GM15510 (cell line): Measurements from ENCODE around the gene NRXN3.

ENCODE experiments used
- POLR2A ChIP-seq: IDR thresholded peaks from 3 replicates; pipeline ENCODE4 v1.6.1; 2011; ENCODE audit warnings: borderline replicate concordance; ENCODE audit not compliant: insufficient read length; ENCODE audit errors: extremely low read depth

The NRXN3 gene

DNA sequence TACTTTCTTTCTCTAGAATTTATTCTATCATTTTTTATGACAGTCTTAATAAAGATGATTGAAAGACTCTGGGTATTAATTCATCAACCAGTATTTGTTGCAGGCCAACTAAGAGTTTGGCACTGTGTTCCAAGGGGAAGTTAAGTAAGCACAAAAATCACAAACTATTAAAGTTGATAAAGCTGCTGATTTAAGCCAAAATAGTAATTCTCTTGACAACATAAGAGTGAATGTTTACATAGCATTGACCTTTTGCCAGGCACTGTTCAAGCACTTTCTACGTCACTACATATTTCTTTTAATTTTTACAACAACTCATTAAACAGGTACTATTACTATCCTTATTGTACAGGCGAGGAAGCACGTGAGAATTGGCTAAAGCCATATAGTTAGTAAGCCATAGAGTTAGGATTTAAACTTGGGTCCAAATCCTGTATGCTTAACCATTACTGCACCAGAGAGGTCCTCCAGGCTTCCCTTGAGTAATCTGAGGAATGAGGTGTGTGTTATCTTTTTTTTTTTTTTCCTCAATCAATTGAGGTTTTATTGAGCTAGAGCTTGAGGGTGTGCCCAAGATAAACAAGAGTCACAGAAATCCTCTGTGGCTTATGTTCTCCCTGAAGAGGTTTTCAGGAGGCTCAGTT is 1031.5 kb downstream of the NRXN3 start:
- TF ChIP-seq POLR2A = no peak

- no peak for TF ChIP-seq POLR2A
Observed at GRCh38 chr14:79204591-79204990, 1034.4 kb downstream of the NRXN3 start.

GRCh38 chr14:79209418-79209817 is 1039.2 kb downstream of the NRXN3 start:
- no peak for TF ChIP-seq POLR2A

GRCh38 chr14:79225815-79226214 is 1055.6 kb downstream of the NRXN3 start:
- TF ChIP-seq POLR2A = no peak

GRCh38 chr14:79229383-79229909 is 1059.3 kb downstream of the NRXN3 start:
- no peak for TF ChIP-seq POLR2A

GRCh38 chr14:79242666-79243065 is 1072.5 kb downstream of the NRXN3 start:
- no peak for TF ChIP-seq POLR2A

DNA sequence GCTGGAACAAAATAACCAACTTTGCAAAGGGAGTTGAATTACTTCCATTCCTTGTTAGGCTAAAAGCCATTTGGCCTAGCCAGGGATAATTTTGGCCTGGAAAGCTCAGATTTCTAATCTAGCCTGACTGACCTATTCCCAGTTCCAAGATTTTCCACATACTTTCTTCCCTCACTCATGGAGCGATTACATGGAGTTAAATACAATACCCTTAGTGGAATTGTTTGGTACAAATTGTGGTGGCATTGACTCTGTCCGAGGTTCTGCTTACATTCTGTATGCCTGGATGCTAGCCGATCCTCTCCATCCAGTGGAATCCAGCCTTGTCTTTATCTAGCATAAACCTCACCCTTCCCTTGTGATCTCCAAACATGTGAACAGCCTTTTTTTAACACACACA is 1076.0 kb downstream of the NRXN3 start:
- TF ChIP-seq POLR2A = no peak

GRCh38 chr14:79248126-79248525 is 1078.0 kb downstream of the NRXN3 start:
- TF ChIP-seq POLR2A = no peak

DNA sequence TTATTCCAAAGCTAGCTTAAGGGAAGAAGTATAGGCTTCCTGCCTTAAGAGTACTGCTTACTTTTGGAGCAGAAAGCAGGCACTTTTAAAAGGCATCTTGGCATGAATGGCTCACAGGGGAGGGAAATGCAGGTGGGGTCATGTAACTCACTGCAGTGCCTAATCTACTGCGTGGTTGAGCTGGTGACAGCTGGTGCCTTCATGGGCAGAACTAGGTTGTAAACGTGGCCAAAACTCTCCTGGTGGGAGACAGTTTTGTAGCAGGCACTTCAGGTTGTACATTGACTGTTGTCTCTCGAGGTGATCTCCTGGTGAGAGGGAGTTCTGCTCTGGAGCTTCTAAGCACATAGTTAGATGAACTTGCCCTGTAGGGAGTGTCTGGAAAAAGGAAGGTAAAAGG is 1078.6 kb downstream of the NRXN3 start:
- no peak for TF ChIP-seq POLR2A

GRCh38 chr14:79251278-79251677 is 1081.1 kb downstream of the NRXN3 start:
- TF ChIP-seq POLR2A = no peak

DNA sequence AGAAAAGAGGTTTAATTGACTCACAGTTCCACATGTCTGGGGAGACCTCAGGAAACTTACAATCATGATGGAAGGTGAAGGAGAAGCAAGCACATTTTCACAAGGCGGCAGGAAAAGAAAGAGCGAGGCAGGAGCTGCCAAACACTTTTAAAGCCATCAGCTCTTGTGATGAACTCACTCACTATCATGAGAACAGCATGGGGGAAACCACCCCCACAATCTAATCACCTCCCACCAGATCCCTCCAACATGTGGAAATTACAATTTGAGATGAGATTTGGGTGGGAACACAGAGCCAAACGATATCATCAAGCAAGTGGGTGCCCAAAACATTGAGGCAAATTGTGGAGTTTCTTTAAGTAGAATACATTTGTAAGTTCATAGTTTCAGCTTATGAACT is 1083.4 kb downstream of the NRXN3 start:
- no peak for TF ChIP-seq POLR2A

DNA sequence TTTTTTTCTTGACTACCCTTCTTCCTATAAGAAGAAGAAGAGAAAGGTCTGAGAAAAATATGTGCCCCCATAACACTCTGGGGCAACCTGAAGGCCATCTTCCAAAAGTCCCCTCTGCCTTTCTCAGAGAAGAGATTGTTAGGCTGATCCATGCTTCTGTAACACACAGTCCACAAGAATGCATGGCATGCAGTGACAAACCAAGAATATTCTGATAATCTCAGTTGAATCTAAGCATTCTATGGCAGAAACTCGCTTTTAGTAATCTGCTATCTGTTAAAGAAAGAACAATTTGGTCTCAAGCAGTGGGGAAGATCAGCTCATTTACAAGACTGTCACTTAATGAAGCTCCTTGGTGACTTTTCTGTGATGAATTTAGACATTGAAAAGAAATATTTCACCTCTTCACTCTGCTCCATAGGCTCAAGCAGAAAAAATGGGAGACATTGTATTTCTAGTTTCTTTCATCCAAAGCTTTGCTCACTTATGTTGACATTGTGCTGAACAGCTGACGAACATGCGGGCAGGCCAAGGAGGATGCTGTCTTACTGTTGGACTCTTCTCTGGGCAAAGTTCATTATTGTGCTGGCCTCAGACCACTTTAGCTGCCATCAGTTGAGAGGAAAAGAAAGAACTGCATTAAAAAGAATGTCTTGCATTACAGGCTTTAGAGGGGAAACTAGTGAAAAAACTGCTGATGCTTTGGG is 1084.0 kb downstream of the NRXN3 start:
- TF ChIP-seq POLR2A = no peak

DNA sequence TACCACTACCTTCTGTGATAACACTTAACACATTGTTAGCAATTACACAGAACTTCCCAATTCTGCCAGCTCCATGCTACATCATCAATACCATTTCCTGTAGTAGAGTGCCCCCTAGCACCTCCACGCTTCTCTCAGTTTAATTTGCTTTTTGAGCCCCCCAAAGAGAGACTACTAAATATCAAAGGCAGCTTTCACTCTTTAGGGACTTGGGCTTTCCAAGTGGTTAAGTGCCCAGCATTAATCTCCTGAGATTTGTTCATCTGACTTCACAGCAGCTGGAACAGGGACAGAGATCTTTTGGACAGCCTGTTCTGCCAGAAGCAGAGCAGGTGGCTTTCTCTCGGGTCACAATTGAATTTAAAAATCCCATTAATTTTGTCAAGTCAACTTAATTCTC is 1086.2 kb downstream of the NRXN3 start:
- no peak for TF ChIP-seq POLR2A

- TF ChIP-seq POLR2A = no peak
Observed at GRCh38 chr14:79260406-79260805, 1090.2 kb downstream of the NRXN3 start.

DNA sequence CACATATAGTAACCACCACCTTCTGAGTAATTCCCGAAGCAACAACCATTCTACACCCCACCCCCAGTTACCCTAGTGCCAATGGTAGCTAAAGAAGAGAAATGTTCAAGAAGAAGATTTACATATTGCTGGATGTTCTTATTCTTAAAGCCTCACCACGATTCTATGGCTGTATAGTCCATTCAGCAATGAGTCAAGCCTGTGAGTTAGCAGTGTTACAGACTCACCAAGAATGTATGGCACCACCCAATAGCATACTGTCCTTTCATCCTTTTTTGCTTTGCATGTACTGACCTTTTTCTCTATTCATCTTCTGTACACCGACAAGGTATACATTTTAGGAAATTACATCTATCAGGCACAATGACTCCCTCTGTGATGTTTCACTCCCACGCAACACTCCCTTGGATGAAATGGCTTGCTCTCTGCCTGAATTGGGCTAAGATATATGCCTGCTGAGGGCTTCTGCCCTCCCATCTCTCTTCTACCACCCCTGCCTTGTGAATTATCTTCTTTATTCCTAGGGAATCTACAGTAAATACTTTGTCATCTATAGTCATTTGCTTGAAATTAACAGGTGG is 1095.3 kb downstream of the NRXN3 start:
- TF ChIP-seq POLR2A = no peak

- TF ChIP-seq POLR2A = no peak
Observed at GRCh38 chr14:79270361-79270760, 1100.2 kb downstream of the NRXN3 start.
